ENCODE measurements around the gene S100A2.

The S100A2 gene

DNA sequence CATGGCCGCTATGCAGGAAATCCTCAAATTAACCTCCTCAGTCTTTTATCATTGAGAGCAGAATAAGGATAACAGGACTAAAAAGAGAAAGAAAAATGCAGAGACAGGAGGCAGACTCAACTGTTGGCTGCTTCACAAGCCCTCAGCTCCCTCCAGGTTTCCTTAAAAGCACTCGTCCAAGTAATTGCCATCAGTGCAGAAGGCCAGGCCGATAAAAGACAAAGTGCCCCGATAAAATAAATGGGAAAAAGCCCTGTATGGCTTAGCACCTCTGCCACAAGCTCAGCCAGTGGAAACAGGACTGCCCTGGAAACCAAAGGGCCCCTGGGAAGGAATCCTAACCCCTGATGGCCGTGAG lies 38.0 kb downstream of the S100A2 start:
- Histone ChIP-seq H3K4me1 (ENCODE audit: control insufficient read depth, insufficient read depth, low read depth, low read length) (peaks cover 3% of the 10 kb centered on the region), H2BK5ac (ENCODE audit: low read depth, low read length, poor library complexity, severe bottlenecking) (no peak overlapping the region), H3K27ac (ENCODE audit: low read length, poor library complexity, severe bottlenecking) (no peak overlapping the region), H2BK120ac (ENCODE audit: low read depth, low read length) (no peak overlapping the region), H2AFZ (ENCODE audit: low read depth, low read length) (no peak overlapping the region), H3K9me3 (ENCODE audit: control insufficient read depth, low read length) (no peaks in the 10 kb centered on the region), H3K27me3 (ENCODE audit: control insufficient read depth in 1 of 2, insufficient read depth in 1 of 2, low read length in 2 of 2) (no peaks in the 10 kb centered on the region), H3K4me2 (ENCODE audit: low read length, poor library complexity, severe bottlenecking) (no peak overlapping the region), H2BK12ac (ENCODE audit: low read length in 2 of 2) (no peak overlapping the region), H2BK15ac (ENCODE audit: low read depth, poor library complexity, severe bottlenecking) (no peak overlapping the region), H3K4ac (ENCODE audit: low read depth in 1 of 2, low read length in 2 of 2) (no peak overlapping the region), H3K4me3 (ENCODE audit: insufficient read depth in 1 of 2, low read depth in 1 of 2, low read length in 2 of 2) (no peak overlapping the region), H3K79me1 (replicated peaks; ENCODE audit: low read length, poor library complexity, severe bottlenecking) (no peaks in the 10 kb centered on the region), H2AK5ac (ENCODE audit: low read length, severe bottlenecking) (no peak overlapping the region), H3K23ac (ENCODE audit: low read length in 2 of 2) (no peak overlapping the region), H3K18ac (ENCODE audit: low read depth in 1 of 2, low read length in 2 of 2) (no peak overlapping the region), H3K36me3 (ENCODE audit: control insufficient read depth in 1 of 2, insufficient read depth in 2 of 2, low read depth in 1 of 2, low read length in 2 of 2) (no peaks in the 10 kb centered on the region), H3K9ac (ENCODE audit: low read length) (no peak overlapping the region), H3K14ac (ENCODE audit: low read length in 2 of 2) (no peak overlapping the region), H4K91ac (ENCODE audit: low read length) (no peak overlapping the region), H4K8ac (ENCODE audit: low read length) (no peak overlapping the region)
- WGBS = 94% methylated on average over 4 of the region's 5 CpGs
- DNase-seq = no peak

DNA sequence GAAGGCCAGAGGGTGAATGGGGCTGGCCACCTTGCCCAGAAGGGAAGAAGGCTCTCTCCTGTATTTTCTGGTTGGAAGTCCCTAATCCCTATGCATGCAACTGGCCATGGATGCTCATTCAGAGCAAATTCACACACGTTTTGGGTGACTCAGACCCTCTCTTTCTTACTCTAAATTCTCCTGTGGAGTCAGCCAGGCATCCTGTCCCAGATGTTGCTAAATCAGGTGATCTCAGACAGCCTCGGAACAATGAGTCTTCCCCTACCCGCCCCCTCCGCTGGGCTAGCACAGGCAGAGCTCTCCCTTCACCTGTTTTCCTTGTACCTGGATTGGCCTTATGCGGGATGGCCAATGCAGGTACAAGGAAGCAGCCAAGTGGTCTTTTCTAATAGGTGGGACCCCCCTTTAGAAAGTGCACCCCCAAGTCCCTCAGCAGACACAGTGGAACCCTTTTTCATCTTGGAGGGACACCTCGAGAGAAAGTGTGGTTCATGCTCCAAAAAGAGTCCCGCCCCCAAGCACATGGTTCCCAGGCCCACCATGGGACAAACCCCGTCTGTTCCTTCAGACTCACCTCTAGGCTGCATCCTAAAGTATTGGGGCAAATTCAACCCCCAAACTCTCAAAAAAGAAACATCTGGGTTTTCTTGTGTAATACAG lies 38.5 kb downstream of the S100A2 start:
- no peaks in the 10 kb centered on the region for H3K79me1 ChIP-seq (replicated peaks; ENCODE audit: low read length, poor library complexity, severe bottlenecking)
- H2BK120ac ChIP-seq (ENCODE audit: low read depth, low read length) = no peak overlapping the region
- no peak overlapping the region for H3K9ac ChIP-seq (ENCODE audit: low read length)
- no peak overlapping the region for H3K18ac ChIP-seq (ENCODE audit: low read depth in 1 of 2, low read length in 2 of 2)
- no peak overlapping the region for H3K23ac ChIP-seq (ENCODE audit: low read length in 2 of 2)
- no peak overlapping the region for H2BK15ac ChIP-seq (ENCODE audit: low read depth, poor library complexity, severe bottlenecking)
- no peak overlapping the region for H4K8ac ChIP-seq (ENCODE audit: low read length)
- no peak overlapping the region for H2AFZ ChIP-seq (ENCODE audit: low read depth, low read length)
- no peak overlapping the region for H3K4ac ChIP-seq (ENCODE audit: low read depth in 1 of 2, low read length in 2 of 2)
- peaks cover 2% of the 10 kb centered on the region for H3K4me1 ChIP-seq (ENCODE audit: control insufficient read depth, insufficient read depth, low read depth, low read length)
- H3K27me3 ChIP-seq (ENCODE audit: control insufficient read depth in 1 of 2, insufficient read depth in 1 of 2, low read length in 2 of 2) = no peaks in the 10 kb centered on the region
- H3K14ac ChIP-seq (ENCODE audit: low read length in 2 of 2) = no peak overlapping the region
- H2AK5ac ChIP-seq (ENCODE audit: low read length, severe bottlenecking) = no peak overlapping the region
- no peak for DNase-seq
- no peak overlapping the region for H2BK5ac ChIP-seq (ENCODE audit: low read depth, low read length, poor library complexity, severe bottlenecking)
- H4K91ac ChIP-seq (ENCODE audit: low read length) = no peak overlapping the region
- no peak overlapping the region for H3K4me3 ChIP-seq (ENCODE audit: insufficient read depth in 1 of 2, low read depth in 1 of 2, low read length in 2 of 2)
- H3K9me3 ChIP-seq (ENCODE audit: control insufficient read depth, low read length) = no peaks in the 10 kb centered on the region
- H2BK12ac ChIP-seq (ENCODE audit: low read length in 2 of 2) = no peak overlapping the region
- no peaks in the 10 kb centered on the region for H3K36me3 ChIP-seq (ENCODE audit: control insufficient read depth in 1 of 2, insufficient read depth in 2 of 2, low read depth in 1 of 2, low read length in 2 of 2)
- 84% methylated on average over 8 of the region's 8 CpGs for WGBS
- no peak overlapping the region for H3K27ac ChIP-seq (ENCODE audit: low read length, poor library complexity, severe bottlenecking)
- H3K4me2 ChIP-seq (ENCODE audit: low read length, poor library complexity, severe bottlenecking) = no peak overlapping the region

DNA sequence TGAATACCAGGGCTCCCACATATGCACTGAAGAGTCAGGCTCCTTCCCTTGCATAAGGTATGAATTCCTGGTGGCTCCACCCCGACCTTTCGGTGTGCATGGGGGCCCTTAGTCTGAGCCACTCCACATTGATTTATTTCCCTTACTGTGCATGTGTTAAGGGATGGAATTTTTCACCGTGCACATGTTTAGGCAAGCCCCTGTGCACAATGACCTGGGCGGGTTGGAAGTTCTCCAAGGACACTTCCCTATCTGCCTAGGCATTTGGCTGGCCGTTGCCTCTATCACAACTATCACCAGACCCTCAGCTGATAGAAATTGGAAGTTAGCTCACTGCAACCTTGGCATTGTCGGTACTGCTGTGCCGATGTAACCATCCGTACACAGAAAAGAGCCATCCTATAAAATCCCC lies 39.5 kb downstream of the S100A2 start:
- H3K36me3 ChIP-seq (ENCODE audit: control insufficient read depth in 1 of 2, insufficient read depth in 2 of 2, low read depth in 1 of 2, low read length in 2 of 2) = no peaks in the 10 kb centered on the region
- no peaks in the 10 kb centered on the region for H3K9me3 ChIP-seq (ENCODE audit: control insufficient read depth, low read length)
- no peak overlapping the region for H2BK5ac ChIP-seq (ENCODE audit: low read depth, low read length, poor library complexity, severe bottlenecking)
- H4K91ac ChIP-seq (ENCODE audit: low read length) = no peak overlapping the region
- H2BK120ac ChIP-seq (ENCODE audit: low read depth, low read length) = no peak overlapping the region
- H2AFZ ChIP-seq (ENCODE audit: low read depth, low read length) = no peak overlapping the region
- H2BK15ac ChIP-seq (ENCODE audit: low read depth, poor library complexity, severe bottlenecking) = no peak overlapping the region
- H3K23ac ChIP-seq (ENCODE audit: low read length in 2 of 2) = no peak overlapping the region
- DNase-seq = no peak
- H3K14ac ChIP-seq (ENCODE audit: low read length in 2 of 2) = no peak overlapping the region
- no peak overlapping the region for H4K8ac ChIP-seq (ENCODE audit: low read length)
- 80% methylated on average over 8 of the region's 8 CpGs for WGBS
- no peak overlapping the region for H3K9ac ChIP-seq (ENCODE audit: low read length)
- no peak overlapping the region for H2BK12ac ChIP-seq (ENCODE audit: low read length in 2 of 2)
- H3K4me3 ChIP-seq (ENCODE audit: insufficient read depth in 1 of 2, low read depth in 1 of 2, low read length in 2 of 2) = no peak overlapping the region
- no peaks in the 10 kb centered on the region for H3K79me1 ChIP-seq (replicated peaks; ENCODE audit: low read length, poor library complexity, severe bottlenecking)
- H3K4me2 ChIP-seq (ENCODE audit: low read length, poor library complexity, severe bottlenecking) = no peak overlapping the region
- H3K4ac ChIP-seq (ENCODE audit: low read depth in 1 of 2, low read length in 2 of 2) = no peak overlapping the region
- H2AK5ac ChIP-seq (ENCODE audit: low read length, severe bottlenecking) = no peak overlapping the region
- H3K27ac ChIP-seq (ENCODE audit: low read length, poor library complexity, severe bottlenecking) = no peak overlapping the region
- peaks cover 2% of the 10 kb centered on the region for H3K4me1 ChIP-seq (ENCODE audit: control insufficient read depth, insufficient read depth, low read depth, low read length)
- no peaks in the 10 kb centered on the region for H3K27me3 ChIP-seq (ENCODE audit: control insufficient read depth in 1 of 2, insufficient read depth in 1 of 2, low read length in 2 of 2)
- no peak overlapping the region for H3K18ac ChIP-seq (ENCODE audit: low read depth in 1 of 2, low read length in 2 of 2)

DNA sequence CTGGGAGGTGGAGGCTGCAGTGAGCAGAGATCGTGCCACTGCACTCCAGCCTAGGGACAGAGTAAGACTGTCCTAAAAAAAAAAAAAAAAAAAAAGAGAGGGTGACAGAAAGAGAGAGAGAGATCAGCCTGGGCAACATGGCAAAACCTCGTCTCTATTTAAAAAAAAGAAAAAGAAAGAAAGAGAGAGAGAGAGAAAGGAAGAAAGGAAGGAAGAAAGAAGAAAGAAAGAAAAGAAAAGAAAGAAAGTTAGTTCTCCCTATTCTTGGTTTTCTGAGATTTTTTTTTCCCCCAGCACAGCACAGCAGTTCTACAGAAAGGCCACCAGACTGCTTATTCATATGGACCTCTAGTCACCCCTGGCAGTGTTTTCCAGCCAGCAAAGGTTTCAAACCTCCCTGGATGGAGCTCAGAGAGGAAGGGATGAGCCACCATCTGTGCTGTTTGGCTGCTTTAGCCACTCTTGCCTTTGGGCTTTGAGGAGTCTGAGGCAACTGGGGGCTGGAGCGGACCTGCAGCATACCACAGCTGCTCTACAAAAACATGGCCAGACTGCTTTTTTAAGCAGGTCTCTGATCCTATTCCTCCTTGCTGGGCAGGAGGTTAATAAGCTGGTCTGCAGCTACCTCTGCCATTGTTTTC lies 40.4 kb downstream of the S100A2 start:
- Histone ChIP-seq H2BK5ac (ENCODE audit: low read depth, low read length, poor library complexity, severe bottlenecking) (no peak overlapping the region), H4K91ac (ENCODE audit: low read length) (no peak overlapping the region), H3K14ac (ENCODE audit: low read length in 2 of 2) (no peak overlapping the region), H2BK15ac (ENCODE audit: low read depth, poor library complexity, severe bottlenecking) (no peak overlapping the region), H3K4me1 (ENCODE audit: control insufficient read depth, insufficient read depth, low read depth, low read length) (peaks cover 2% of the 10 kb centered on the region), H3K4me2 (ENCODE audit: low read length, poor library complexity, severe bottlenecking) (no peak overlapping the region), H3K27me3 (ENCODE audit: control insufficient read depth in 1 of 2, insufficient read depth in 1 of 2, low read length in 2 of 2) (no peaks in the 10 kb centered on the region), H2BK120ac (ENCODE audit: low read depth, low read length) (no peak overlapping the region), H3K4ac (ENCODE audit: low read depth in 1 of 2, low read length in 2 of 2) (no peak overlapping the region), H3K4me3 (ENCODE audit: insufficient read depth in 1 of 2, low read depth in 1 of 2, low read length in 2 of 2) (no peak overlapping the region), H4K8ac (ENCODE audit: low read length) (no peak overlapping the region), H3K18ac (ENCODE audit: low read depth in 1 of 2, low read length in 2 of 2) (no peak overlapping the region), H3K36me3 (ENCODE audit: control insufficient read depth in 1 of 2, insufficient read depth in 2 of 2, low read depth in 1 of 2, low read length in 2 of 2) (no peaks in the 10 kb centered on the region), H3K9ac (ENCODE audit: low read length) (peak overlapping the region; percentile 45), H3K23ac (ENCODE audit: low read length in 2 of 2) (no peak overlapping the region), H2AFZ (ENCODE audit: low read depth, low read length) (no peak overlapping the region), H3K9me3 (ENCODE audit: control insufficient read depth, low read length) (no peaks in the 10 kb centered on the region), H2AK5ac (ENCODE audit: low read length, severe bottlenecking) (no peak overlapping the region), H3K79me1 (replicated peaks; ENCODE audit: low read length, poor library complexity, severe bottlenecking) (no peaks in the 10 kb centered on the region), H3K27ac (ENCODE audit: low read length, poor library complexity, severe bottlenecking) (no peak overlapping the region), H2BK12ac (ENCODE audit: low read length in 2 of 2) (no peak overlapping the region)
- DNase-seq = no peak
- WGBS = 54% methylated on average over 3 of the region's 3 CpGs
